ENCODE measurements around the gene TRPM4. TPM values are rescaled to one million over a fixed set of nuclear protein-coding genes. Genes with fewer than 3 reads are reported as not detected.

TRPM4 gene
- total and polyA plus RNA-seq, 12 donors: 20.4 to 100 (median 33.0) TPM

DNA sequence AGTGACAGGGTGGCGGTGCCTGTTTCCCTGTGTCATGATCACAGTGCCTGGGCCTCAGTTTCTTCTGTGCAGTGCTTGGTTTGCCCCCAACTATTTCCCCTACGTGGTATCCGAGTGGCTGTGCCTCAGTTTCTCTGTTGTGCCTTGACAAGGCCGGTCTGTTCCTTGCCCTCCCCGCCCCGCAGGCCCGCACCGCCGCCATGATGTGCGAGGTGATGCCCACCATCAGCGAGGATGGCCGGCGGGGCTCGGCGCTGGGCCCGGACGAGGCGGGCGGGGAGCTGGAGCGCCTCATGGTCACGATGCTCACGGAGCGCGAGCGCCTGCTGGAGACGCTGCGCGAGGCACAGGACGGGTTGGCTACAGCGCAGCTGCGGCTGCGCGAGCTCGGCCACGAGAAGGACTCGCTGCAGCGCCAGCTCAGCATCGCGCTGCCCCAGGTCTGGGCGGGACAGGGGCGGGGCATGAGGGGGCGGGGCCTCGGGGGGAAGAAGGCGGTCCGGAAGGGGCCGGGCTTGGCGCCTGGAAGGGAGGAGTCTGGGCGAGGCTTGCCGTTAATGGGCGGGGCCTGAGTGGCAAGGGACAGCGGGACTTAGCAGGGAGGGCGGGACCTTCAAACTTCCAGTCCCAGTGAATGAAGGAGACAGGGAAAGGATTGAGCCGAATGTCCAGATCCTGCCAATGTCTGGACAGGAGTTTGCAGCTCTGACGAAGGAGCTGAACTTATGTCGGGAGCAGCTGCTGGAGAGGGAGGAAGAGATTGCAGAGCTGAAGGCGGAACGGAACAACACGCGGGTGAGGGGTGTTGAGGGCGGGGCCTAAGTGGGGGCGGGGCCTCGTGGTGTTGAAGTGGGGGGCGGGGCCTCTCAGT lies 29.7 kb upstream of the TRPM4 start:
- 4% methylated on average over 63 of the region's 63 CpGs for WGBS, 2 donors
- H3K27ac ChIP-seq: peak overlapping the region in 6 of 10 donors; percentile 12 to 71 (median 50)

DNA sequence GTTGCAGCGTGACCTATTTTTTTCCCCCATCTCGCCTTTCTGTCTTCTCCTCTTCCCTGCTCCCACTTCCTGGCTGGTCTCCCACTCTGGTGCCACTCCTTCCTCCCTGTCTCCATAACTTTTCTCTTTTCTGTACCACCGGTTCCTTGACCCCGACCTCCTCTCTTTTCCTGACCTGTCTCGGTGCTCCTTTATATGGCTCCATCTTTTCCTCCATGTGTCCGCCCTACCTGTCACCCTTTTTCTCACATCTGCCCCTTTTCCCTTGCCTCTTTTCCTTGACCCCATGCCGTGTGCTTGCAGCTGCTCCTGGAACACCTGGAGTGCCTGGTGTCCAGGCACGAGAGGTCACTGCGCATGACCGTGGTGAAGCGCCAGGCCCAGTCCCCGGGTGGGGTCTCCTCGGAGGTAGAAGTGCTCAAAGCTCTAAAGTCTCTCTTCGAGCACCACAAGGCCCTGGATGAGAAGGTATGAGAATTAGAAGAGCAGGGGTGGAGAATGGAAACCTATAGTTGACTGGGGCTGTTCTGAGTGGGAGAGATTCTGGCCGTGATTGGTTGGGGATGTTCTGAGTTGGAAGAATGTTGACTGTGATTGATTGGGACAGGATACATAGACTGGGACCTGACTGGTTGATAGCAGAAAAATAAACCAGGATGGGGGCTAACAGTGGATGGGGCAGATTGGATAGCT lies 28.9 kb upstream of the TRPM4 start:
- no peak for DNase-seq

More for the DNA sequence above, 29.7 kb upstream of the TRPM4 start:
- Histone ChIP-seq H3K9me3 (no peaks in the 10 kb centered on the region), H3K4me3 (peak overlapping the region in 9 of 10 donors; percentile 14 to 42 (median 34)), H3K4me1 (peaks cover 0 to 20% (median 10%) of the 10 kb centered on the region in 9 donors), H3K36me3 (no peaks in the 10 kb centered on the region), H3K27me3 (no peaks in the 10 kb centered on the region)
- DNase-seq (peak; percentile 97), ATAC-seq (peak; percentile 97 to 99 (median 98))
- intact Hi-C loops (cut with DNase I): no loop called here
- TF ChIP-seq, protein P1, sequence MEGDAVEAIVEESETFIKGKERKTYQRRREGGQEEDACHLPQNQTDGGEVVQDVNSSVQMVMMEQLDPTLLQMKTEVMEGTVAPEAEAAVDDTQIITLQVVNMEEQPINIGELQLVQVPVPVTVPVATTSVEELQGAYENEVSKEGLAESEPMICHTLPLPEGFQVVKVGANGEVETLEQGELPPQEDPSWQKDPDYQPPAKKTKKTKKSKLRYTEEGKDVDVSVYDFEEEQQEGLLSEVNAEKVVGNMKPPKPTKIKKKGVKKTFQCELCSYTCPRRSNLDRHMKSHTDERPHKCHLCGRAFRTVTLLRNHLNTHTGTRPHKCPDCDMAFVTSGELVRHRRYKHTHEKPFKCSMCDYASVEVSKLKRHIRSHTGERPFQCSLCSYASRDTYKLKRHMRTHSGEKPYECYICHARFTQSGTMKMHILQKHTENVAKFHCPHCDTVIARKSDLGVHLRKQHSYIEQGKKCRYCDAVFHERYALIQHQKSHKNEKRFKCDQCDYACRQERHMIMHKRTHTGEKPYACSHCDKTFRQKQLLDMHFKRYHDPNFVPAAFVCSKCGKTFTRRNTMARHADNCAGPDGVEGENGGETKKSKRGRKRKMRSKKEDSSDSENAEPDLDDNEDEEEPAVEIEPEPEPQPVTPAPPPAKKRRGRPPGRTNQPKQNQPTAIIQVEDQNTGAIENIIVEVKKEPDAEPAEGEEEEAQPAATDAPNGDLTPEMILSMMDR (IDR thresholded peaks at IDR 0.05): peak in 3 of 9 donors; percentile 24 to 38 (median 34)

DNA sequence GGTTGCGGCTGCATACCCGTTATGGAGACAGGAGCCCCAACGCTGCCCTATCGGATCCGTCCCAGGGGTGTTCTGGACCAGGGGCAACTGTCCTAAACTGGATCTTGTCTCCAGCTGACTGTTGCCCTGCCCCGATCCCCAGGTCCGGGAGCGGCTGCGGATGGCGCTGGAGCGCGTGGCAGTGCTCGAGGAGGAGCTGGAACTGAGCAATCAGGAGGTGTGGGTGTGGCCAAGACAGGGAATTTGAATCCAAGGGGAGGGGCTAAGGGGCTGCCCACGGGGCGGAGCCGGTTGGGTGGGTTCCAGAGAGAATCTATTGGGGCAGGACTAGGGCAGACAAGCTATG lies 28.4 kb upstream of the TRPM4 start:
- peaks cover 0 to 31% (median 19%) of the 10 kb centered on the region in 9 donors for H3K4me1 ChIP-seq
- no peaks in the 10 kb centered on the region for H3K36me3 ChIP-seq
- no peak overlapping the region for H3K27ac ChIP-seq
- H3K4me3 ChIP-seq: no peak overlapping the region
- DNase-seq (no peak), ATAC-seq (no peak)
- 55 to 56% methylated on average over 16 of the region's 16 CpGs for WGBS, 2 donors
- H3K27me3 ChIP-seq: peaks cover 0 to 8% (median 0%) of the 10 kb centered on the region in 7 donors
- intact Hi-C loops (cut with DNase I): no loop called here
- TF ChIP-seq, protein P1 (IDR thresholded peaks at IDR 0.05): no peak
- H3K9me3 ChIP-seq: no peaks in the 10 kb centered on the region

More for the DNA sequence above, 28.9 kb upstream of the TRPM4 start:
- intact Hi-C loops (cut with DNase I): no loop called here
- no peaks in the 10 kb centered on the region for H3K9me3 ChIP-seq
- no peaks in the 10 kb centered on the region for H3K36me3 ChIP-seq
- peaks cover 0 to 26% (median 14%) of the 10 kb centered on the region in 9 donors for H3K4me1 ChIP-seq
- peaks cover 0 to 3% (median 0%) of the 10 kb centered on the region in 7 donors for H3K27me3 ChIP-seq
- H3K4me3 ChIP-seq: peak overlapping the region in 6 of 10 donors; percentile 24 to 42 (median 34)
- H3K27ac ChIP-seq: no peak overlapping the region
- 64 to 67% methylated on average over 15 of the region's 15 CpGs for WGBS, 2 donors
- no peak for ATAC-seq
- TF ChIP-seq, protein P1 (IDR thresholded peaks at IDR 0.05): no peak

DNA sequence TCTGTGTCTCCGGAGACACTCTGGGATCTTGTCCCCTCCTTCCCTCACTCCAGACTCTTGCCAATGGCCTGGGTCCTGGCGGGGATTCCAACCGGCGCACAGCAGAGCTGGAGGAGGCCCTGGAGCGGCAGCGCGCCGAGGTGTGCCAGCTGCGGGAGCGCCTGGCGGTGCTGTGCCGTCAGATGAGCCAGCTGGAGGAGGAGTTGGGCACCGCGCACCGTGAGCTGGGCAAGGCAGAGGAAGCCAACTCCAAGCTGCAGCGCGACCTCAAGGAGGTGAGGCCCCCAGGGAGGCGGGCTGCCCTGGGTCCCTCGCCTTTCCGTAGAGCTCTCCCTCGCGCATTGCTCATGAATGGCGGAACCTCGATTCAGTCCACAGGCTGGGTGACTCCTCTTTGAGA lies 27.3 kb upstream of the TRPM4 start:
- intact Hi-C loops (cut with DNase I): no loop called here
- TF ChIP-seq, protein P1 (IDR thresholded peaks at IDR 0.05): no peak
- 94 to 95% methylated on average over 24 of the region's 24 CpGs for WGBS, 2 donors

More for the DNA sequence above, 27.3 kb upstream of the TRPM4 start:
- Histone ChIP-seq H3K4me1 (peaks cover 0 to 33% (median 25%) of the 10 kb centered on the region in 9 donors), H3K27ac (no peak overlapping the region), H3K27me3 (peaks cover 0 to 19% (median 0%) of the 10 kb centered on the region in 7 donors), H3K9me3 (no peaks in the 10 kb centered on the region), H3K36me3 (no peaks in the 10 kb centered on the region), H3K4me3 (no peak overlapping the region)
- no peak for DNase-seq
- no peak for ATAC-seq
